HG02763 (cell line): ENCODE data around the gene ZC3H4.
"Not testable (repeated sequence)": the region's sequence is repeated elsewhere in the genome, so short reads cannot be mapped to it uniquely, and the experiment has no call there.

ENCODE experiments used
- ATAC-seq: cut with Tn5 transposase; IDR thresholded peaks from one replicate; pipeline ENCODE4 v1.9.1; 2021; ENCODE audit warnings: mild to moderate bottlenecking, moderate library complexity; ENCODE audit not compliant: unreplicated experiment

ZC3H4 gene

GRCh38 chr19:47109177-47109540 lies 4.4 kb downstream of the ZC3H4 start:
- ATAC-seq, result no peak

DNA sequence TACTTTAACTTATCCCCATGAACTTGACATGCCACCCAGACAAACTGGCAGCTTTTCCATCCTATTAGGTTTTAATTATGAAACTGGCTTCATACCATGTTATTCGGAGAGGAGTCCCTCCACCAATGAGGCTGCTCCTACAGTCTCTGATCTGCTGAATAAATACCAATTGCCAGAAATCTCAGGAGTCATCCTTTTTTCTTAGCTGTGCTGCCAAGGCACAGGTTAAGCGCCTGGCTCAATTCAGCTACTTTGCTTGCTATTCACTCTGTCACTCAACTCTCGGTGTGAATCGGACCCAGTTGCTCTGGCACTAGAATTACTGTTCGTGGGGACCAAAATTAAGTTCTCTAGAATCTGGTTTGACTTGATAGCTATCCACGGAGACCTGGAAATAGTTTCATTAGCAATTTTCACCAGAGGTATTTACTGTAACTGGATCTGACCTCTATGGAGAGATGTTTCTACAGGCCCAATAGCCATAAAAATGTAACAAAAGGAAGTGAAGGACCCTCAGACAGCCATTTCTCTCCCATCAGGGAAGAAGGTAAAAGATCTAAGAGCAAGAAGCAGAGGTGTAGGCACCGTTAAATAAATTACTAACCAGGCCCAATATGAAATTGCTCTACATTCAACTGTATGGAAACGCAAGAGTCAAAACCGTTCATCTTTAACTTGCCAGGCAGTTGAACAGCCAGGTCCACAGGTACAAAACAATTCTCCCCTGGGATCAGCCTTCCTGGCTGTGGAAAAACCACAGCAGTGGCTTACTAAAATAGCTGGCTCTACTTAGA lies 5.4 kb downstream of the ZC3H4 start:
- ATAC-seq, result no peak

- no peak for ATAC-seq
Observed at GRCh38 chr19:47107202-47107952, 6.2 kb downstream of the ZC3H4 start.

- ATAC-seq, result no peak
Observed at GRCh38 chr19:47106821-47107201, 6.8 kb downstream of the ZC3H4 start.

DNA sequence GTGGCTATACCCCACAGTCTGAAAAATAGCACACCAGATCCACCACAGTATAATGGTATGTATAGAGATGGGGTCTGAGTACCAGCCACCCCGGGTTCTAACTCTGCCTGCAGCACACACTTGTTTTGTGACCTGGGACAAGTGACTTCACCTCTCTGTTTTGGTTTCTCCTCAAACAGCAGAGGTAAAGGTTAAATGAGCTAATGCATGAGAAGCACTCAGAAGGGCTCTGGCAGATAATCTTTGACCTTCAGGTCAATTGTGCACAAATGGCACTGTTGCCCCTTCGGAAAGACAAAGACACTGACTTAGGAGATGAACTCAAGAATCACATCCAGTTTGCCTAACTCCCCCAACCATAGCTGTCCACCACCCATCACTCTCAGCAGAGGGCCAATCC lies 7.7 kb downstream of the ZC3H4 start:
- ATAC-seq, result no peak

DNA sequence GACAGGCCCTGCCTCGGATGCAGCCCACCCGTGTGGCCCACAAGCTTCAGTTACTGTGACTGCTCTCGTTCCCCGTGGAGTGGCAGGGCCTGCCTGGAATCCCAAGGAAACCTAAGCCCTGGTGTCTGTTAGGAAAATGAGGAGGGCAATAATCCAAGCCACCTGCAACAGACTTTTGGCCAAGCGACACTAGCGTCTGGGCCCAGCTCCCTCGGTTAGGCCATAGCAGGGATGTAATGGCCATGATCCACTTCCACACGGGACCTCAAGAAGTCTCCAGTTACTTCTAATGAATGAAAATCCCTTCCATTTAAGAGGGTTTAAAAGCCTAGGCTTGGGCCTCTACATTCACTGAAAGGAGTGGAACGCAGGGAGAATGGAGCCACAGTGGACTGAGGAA lies 8.9 kb downstream of the ZC3H4 start:
- no peak for ATAC-seq

DNA sequence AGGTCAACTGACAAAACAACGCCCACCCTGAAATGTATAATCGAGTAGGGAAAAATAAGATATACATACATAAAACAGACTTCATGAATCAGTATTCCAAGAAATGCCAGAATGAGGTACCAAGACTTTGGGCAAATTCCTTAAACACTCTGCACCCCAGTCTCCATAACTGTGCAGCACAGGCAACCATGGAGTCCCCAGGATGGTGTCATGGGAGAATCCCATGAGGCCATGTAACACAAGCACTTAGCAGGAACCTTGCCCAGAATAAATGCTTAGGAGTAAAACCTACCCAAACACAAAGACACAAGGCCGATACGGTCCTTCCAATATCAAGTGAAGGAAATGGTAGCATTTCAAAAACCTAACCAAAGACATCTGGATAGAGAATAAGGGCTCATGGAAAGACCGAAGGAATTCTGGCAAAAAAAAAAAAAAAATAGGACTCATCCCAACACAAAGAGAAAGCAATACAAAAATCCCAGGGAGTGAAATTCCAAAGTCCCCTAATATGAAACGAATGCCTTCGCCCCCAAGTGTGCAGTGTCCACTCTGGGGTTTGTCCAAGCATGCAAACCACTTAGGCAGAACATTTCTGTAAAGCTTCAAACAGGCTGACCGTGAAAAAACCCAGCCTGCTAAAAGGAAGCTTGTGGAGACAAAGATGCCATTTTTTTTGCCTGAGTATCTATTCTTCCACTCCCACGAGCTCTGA lies 11.1 kb downstream of the ZC3H4 start:
- ATAC-seq, result no peak

GRCh38 chr19:47101116-47101515 lies 12.5 kb downstream of the ZC3H4 start:
- not testable (repeated sequence) for ATAC-seq

- no peak for ATAC-seq
Observed at GRCh38 chr19:47100290-47100689, 13.3 kb downstream of the ZC3H4 start.

DNA sequence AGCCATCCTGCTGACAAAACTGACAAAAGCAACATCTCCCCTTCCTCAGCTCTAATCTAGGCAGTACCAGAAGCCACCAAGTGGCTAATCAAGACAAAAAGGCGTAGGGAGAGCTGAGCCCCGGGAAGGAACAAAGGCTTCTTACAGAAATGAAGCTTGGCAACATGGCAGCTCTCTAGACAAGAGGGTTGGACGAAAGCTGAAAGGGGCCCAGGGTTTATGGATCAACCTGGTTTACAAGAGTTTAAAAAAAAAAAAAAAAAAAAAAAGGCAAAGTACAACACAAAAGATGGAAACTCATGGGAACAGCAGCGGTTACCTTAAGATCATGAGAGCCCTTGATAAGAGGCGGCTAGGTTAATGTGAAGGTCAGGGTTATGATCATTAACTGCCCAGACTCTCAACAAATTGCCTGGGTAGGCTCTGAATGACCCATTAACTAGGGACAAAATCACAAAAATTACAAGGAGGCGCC lies 14.0 kb downstream of the ZC3H4 start:
- ATAC-seq, result no peak

DNA sequence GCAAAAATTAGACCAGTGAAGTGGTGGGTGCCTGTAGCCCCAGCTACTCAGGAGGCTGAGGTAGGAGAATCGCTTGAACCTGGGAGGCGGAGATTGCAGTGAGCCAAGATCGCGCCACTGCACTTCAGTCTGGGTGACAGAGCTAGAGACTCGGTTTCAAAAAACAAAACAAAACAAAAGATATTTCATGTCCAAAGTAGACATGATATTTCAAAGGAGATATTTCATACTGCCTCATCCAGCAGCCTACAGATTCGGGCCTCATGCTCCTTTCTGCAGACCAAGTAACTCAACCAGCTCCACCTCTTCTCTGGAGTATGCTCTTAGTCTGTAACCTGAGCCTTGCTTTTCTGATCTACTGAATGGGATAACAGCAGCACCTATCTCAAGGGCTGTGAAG lies 15.0 kb downstream of the ZC3H4 start:
- no peak for ATAC-seq

GRCh38 chr19:47097396-47098201 lies 16.0 kb downstream of the ZC3H4 start:
- no peak for ATAC-seq

- no peak for ATAC-seq
Observed at GRCh38 chr19:47096721-47097120, 16.9 kb downstream of the ZC3H4 start.

- no peak for ATAC-seq
Observed at GRCh38 chr19:47096100-47096704, 17.4 kb downstream of the ZC3H4 start.

DNA sequence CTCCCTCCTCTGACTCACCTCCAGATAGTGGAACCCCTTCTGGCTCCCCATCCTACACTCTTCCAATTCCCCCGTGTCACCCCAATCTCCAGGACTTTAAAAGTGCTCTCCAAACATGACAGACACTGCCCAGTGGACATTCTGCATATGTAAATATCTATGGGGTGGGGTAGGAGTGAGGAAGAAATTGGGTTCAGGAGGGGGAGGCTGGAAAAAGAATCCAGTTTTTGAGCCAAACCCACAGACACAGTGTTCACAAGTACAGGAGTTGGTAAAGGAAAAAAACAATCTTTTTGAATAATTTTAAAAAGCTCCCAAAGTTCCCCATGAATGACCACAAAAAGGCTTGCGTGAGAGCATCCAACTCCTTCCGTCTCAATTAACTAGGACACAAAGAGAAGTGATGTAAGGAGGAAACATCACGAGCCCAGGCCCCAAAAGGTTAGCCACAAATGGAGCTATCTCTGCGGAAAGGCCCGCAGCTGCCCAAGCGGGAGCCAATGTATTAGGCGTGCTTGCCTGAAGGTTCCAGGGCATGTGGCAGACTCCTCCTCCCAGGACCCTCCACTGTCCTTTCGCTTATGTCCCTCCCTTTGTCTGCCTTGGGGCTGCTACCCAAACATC lies 18.0 kb downstream of the ZC3H4 start:
- ATAC-seq, result no peak

DNA sequence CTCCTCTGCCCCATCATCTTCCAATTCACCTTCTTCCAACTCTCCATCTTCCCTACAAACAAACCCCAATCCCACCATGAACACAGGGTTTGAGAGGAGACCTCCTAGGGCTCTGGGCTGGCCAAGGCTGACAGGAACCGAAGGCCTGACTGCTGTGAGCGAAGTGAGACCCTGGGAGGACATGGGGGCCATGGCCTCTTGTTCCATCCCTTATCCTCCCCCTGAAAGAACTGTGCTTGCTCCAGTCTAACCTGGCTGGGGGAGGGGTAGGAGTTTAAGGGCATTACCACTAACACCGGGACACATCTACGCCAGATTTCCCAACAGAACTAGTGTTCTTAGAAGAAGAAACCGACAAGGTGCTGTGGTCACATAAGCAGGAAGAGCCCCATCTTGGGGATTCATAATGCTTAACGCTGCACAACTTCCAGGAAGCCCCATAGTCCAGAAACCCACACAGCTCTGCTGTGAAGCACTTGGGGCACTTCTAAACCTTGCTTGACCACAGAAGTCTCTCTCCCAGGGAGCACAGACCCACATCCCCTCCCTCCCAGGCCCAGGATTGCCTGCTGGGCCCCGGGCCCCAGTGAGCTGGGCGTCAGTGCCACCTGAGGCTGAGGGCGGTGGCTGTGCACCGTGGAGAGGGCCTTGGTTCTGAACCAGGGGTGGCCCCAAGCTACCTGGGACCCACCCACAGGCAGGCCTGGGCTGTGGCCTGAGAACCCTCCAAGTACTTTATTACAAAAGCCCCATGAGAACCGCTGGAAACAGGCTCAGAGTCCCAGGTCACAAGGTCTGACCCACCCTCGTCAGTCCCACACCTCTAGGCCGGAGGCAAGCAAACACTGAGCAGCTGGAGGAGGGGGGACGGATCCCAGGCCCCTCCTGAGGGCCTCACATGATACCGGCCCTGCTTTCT lies 18.8 kb downstream of the ZC3H4 start:
- ATAC-seq, result no peak

- ATAC-seq, result no peak
Observed at GRCh38 chr19:47093841-47094240, 19.7 kb downstream of the ZC3H4 start.

GRCh38 chr19:47093254-47093653 lies 20.3 kb downstream of the ZC3H4 start:
- ATAC-seq, result no peak

- no peak for ATAC-seq
Observed at GRCh38 chr19:47089767-47090350, 23.7 kb downstream of the ZC3H4 start.
